Measurements from ENCODE around the gene MAST4.

- TF ChIP-seq CTCF (IDR thresholded peaks at IDR 0.05) (no peak), EZH2 (IDR thresholded peaks at IDR 0.05) (no peak), EZH2phosphoT487 (IDR thresholded peaks at IDR 0.05) (no peak)
Measured at GRCh38 chr5:67202828-67203227, 606.6 kb downstream of the MAST4 start.

Measured in neural progenitor cell (in vitro differentiated cells).